Measurements from ENCODE around the gene EGFR. TPM values are rescaled to one million over a fixed set of nuclear protein-coding genes. Genes with fewer than 3 reads are reported as not detected.

Gene EGFR
- 89.1 and 114 TPM in 2 replicates for total RNA-seq (2012; rRNA removed)

DNA sequence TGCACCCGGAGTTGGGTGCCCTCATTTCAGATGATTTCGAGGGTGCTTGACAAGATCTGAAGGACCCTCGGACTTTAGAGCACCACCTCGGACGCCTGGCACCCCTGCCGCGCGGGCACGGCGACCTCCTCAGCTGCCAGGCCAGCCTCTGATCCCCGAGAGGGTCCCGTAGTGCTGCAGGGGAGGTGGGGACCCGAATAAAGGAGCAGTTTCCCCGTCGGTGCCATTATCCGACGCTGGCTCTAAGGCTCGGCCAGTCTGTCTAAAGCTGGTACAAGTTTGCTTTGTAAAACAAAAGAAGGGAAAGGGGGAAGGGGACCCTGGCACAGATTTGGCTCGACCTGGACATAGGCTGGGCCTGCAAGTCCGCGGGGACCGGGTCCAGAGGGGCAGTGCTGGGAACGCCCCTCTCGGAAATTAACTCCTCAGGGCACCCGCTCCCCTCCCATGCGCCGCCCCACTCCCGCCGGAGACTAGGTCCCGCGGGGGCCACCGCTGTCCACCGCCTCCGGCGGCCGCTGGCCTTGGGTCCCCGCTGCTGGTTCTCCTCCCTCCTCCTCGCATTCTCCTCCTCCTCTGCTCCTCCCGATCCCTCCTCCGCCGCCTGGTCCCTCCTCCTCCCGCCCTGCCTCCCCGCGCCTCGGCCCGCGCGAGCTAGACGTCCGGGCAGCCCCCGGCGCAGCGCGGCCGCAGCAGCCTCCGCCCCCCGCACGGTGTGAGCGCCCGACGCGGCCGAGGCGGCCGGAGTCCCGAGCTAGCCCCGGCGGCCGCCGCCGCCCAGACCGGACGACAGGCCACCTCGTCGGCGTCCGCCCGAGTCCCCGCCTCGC is at the start of gene EGFR:
Gene EGFR (plus strand): TSS at position 657 of the 830 bp plus-strand sequence. CDS start 261 bp downstream, outside the sequence.
- Histone ChIP-seq H3K4me2 (ENCODE audit: low read length) (peak within 1 kb of the TSS; percentile 89), H3K27me3 (ENCODE audit: control insufficient read depth, insufficient read depth, low read length) (no peaks in the 10 kb centered on the region), H3K9me3 (replicated peaks; ENCODE audit: low read length) (no peaks in the 10 kb centered on the region), H3K4me3 (ENCODE audit: low read length) (peak within 1 kb of the TSS; percentile 90), H3K9ac (ENCODE audit: low read depth, low read length) (peak within 1 kb of the TSS; percentile 96), H3K36me3 (ENCODE audit: insufficient read depth, low read length) (peaks cover 1% of the 10 kb centered on the region), H3K4me1 (ENCODE audit: control insufficient read depth, insufficient read depth, low read length) (peaks cover 38% of the 10 kb centered on the region)

DNA sequence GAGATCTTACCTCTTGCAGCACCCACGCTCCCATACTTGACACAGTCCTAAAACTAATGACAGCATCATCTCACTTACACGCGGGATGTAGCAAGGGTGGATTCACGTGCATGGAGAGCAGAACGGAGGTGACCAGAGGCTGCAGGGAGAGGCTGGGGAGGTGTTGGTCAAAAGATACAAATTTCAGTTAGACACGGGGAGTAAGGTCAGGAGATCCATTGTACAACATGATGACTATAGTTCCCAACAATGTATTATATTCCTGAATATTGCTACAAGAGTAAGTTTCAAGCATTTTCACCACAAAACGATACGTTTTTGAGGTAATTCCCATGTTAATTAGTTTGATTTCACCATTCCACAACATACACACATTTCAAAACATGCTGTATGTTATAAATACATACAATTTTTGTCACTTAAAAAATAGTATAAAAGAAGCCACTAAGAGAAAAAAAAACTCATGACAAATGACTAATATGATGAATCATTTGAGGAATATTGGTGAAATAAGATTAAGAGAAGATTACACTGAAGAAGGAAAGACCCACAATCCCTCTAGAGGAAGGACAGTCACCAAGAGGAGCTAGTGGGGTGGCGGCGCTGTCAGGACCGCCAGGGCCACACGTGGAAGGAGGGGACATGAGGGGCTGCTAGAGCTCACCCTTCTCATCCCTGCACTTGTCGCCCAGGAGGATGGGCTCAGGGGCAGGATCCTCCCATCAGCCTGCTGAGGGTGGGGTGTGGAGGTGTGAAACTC is 49.4 kb upstream of the EGFR start:
- H3K4me1 ChIP-seq (ENCODE audit: control insufficient read depth, insufficient read depth, low read length), result peaks cover 10% of the 10 kb centered on the region
- no peak overlapping the region for H3K9ac ChIP-seq (ENCODE audit: low read depth, low read length)
- no peaks in the 10 kb centered on the region for H3K36me3 ChIP-seq (ENCODE audit: insufficient read depth, low read length)
- H3K27me3 ChIP-seq (ENCODE audit: control insufficient read depth, insufficient read depth, low read length), result no peaks in the 10 kb centered on the region
- no peak overlapping the region for H3K4me3 ChIP-seq (ENCODE audit: low read length)
- no peaks in the 10 kb centered on the region for H3K9me3 ChIP-seq (replicated peaks; ENCODE audit: low read length)
- no peak overlapping the region for H3K4me2 ChIP-seq (ENCODE audit: low read length)

DNA sequence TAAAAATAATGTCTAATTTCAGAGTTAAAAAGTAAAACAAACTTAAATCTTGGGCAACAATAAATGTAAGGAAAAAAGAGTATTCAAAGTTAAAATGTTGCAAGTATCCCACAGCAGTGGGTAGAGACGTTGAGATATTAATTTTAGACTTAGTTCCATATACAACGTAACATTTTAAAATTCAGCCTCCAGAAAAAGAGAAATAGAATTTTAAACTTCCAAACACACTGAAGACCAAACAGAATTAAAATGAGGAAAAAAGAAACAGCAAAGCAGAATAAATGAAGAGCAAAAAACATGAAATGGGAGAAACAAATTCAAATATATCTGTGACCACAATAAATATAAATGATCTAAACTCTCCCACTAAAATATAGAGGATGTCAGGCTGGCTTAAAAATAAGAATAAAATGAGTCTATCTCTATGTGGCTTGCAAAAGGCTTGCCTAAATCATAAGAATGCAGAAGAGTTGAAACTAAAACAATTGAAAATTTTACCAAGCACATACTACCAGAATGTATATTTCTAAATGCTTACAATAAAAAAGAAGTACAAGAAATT is 46.0 kb upstream of the EGFR start:
- no peak overlapping the region for H3K4me3 ChIP-seq (ENCODE audit: low read length)
- no peaks in the 10 kb centered on the region for H3K9me3 ChIP-seq (replicated peaks; ENCODE audit: low read length)
- H3K36me3 ChIP-seq (ENCODE audit: insufficient read depth, low read length), result no peaks in the 10 kb centered on the region
- no peak overlapping the region for H3K9ac ChIP-seq (ENCODE audit: low read depth, low read length)
- no peak overlapping the region for H3K4me2 ChIP-seq (ENCODE audit: low read length)
- H3K4me1 ChIP-seq (ENCODE audit: control insufficient read depth, insufficient read depth, low read length), result peaks cover 8% of the 10 kb centered on the region
- H3K27me3 ChIP-seq (ENCODE audit: control insufficient read depth, insufficient read depth, low read length), result no peaks in the 10 kb centered on the region

DNA sequence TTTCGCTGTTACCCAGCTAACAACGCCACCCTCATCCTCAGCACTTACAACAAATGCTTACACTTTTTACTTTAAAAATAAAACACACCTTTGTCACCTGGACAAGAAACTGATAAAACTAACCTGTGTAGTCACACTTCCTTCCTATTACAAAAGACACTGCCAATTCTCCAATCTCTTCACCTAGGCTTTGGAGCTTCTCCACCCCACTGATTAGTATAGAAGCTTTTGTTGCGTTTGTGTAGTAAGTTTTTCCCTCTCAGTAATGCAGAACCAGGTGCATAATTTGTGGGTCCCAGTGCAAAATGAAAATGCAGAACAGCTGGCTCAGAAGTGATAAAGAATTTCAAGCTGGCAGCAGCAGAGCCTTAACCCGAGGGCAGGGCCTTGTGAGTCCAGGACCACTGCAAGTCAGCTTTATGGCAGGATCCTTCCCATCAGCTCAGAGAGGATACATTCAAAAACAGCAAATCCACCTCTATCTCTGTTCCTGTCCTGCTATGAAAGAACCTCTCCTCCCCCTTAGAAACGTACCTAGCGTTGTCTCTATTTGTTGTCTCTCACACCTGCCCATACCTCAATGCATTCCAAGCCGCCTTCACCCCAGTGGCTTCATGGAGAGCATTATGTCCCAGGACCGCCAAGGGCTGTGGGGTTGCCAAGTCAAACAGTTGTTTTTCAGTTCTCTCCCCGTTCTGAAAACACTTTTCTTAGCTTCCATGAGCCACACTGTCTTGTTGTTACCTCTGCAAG is 40.3 kb upstream of the EGFR start:
- Histone ChIP-seq H3K4me2 (ENCODE audit: low read length) (no peak overlapping the region), H3K9me3 (replicated peaks; ENCODE audit: low read length) (no peaks in the 10 kb centered on the region), H3K4me1 (ENCODE audit: control insufficient read depth, insufficient read depth, low read length) (no peaks in the 10 kb centered on the region), H3K9ac (ENCODE audit: low read depth, low read length) (no peak overlapping the region), H3K4me3 (ENCODE audit: low read length) (no peak overlapping the region), H3K36me3 (ENCODE audit: insufficient read depth, low read length) (no peaks in the 10 kb centered on the region), H3K27me3 (ENCODE audit: control insufficient read depth, insufficient read depth, low read length) (no peaks in the 10 kb centered on the region)

DNA sequence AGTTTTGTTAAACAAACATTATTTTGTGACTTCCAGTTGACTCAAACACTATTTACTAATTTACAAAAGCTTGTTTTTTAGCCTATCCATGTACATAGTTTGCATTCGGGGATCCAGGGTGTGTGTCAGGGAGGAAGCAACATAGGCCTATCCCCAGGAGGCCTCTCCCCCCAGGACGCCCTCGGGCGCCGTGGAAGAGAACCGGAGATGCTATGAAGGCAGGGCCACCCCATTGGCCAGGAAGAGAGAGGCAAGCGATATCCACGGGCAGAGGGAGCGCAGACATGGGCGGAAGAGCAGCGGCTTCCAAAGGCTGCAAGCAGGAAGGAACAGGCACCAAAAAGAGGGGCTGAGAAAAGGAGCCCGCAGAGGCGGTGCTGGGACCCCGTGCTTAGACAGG is 38.3 kb upstream of the EGFR start:
- H3K4me3 ChIP-seq (ENCODE audit: low read length), result no peak overlapping the region
- H3K4me1 ChIP-seq (ENCODE audit: control insufficient read depth, insufficient read depth, low read length), result peaks cover 7% of the 10 kb centered on the region

DNA sequence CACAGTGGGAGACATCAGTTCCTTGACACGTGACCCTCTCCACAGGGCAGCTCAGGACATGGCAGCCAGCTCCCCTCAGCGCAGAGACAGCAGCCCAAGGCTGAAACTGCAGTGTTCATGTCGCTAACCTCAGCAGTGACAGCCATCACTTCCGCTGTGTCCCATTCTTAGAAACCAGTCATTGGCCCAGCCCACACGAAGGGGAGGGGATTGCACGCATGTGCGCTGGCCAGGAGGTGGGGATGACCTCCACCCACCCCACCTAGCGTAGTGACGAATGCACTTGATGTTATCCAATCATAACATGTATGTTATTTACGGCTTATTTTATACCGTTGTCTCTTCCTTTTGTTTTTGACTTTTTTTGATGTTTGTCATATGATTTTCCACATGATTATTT is 36.9 kb upstream of the EGFR start:
- Histone ChIP-seq H3K4me3 (ENCODE audit: low read length) (no peak overlapping the region), H3K27me3 (ENCODE audit: control insufficient read depth, insufficient read depth, low read length) (no peaks in the 10 kb centered on the region)

More for the DNA sequence above, 38.3 kb upstream of the EGFR start:
- Histone ChIP-seq H3K36me3 (ENCODE audit: insufficient read depth, low read length) (no peaks in the 10 kb centered on the region), H3K27me3 (ENCODE audit: control insufficient read depth, insufficient read depth, low read length) (no peaks in the 10 kb centered on the region), H3K9me3 (replicated peaks; ENCODE audit: low read length) (no peaks in the 10 kb centered on the region), H3K9ac (ENCODE audit: low read depth, low read length) (no peak overlapping the region), H3K4me2 (ENCODE audit: low read length) (no peak overlapping the region)

DNA sequence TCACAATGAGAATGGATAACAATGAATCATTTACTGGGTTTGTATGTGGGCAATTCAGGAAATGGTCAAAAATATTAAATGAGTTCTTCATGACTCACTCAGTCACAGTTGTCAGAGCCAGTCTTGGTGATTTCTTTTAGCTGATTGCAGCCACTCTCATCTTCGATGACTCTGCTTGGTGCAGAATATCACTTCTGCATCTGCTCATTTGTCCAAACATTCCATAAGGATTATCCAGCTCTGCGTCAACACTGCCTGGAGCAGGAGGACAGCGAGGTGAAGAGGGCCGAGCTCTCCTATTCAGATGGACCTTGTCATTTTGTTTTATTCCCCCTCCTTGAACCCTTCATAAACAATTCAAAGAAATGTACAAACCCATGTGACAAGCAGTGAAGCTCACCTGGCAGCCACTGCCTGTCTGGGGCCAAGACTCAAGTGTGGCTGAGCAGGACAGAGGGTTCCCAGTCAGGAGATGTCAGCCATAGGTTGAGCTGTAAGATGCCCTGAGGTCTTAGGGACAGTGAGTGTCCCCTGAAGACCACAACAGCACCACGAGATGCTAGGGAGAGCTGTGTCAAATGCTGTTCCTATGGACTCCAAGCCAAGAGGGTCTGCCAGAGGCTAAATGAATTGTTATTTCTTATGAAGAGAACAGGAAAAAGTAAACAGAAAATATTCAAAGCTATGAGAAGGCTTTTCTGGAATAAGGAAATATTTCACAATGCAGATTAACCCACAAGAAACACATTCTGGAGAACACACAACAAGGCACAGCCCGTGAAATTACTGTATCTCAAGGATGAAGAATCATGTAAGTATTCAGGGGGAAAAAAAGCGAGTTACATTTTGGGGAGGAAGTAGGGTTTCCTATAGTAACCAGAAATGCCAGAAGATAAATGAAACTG is 33.1 kb upstream of the EGFR start:
- H3K9ac ChIP-seq (ENCODE audit: low read depth, low read length), result peak overlapping the region; percentile 77
- H3K9me3 ChIP-seq (replicated peaks; ENCODE audit: low read length), result no peaks in the 10 kb centered on the region
- peak overlapping the region; percentile 75 for H3K4me2 ChIP-seq (ENCODE audit: low read length)
- H3K27me3 ChIP-seq (ENCODE audit: control insufficient read depth, insufficient read depth, low read length), result no peaks in the 10 kb centered on the region
- H3K36me3 ChIP-seq (ENCODE audit: insufficient read depth, low read length), result no peaks in the 10 kb centered on the region
- H3K4me1 ChIP-seq (ENCODE audit: control insufficient read depth, insufficient read depth, low read length), result peaks cover 25% of the 10 kb centered on the region
- H3K4me3 ChIP-seq (ENCODE audit: low read length), result peak overlapping the region; percentile 57

More for the DNA sequence above, 36.9 kb upstream of the EGFR start:
- H3K9ac ChIP-seq (ENCODE audit: low read depth, low read length), result no peak overlapping the region
- no peaks in the 10 kb centered on the region for H3K36me3 ChIP-seq (ENCODE audit: insufficient read depth, low read length)
- H3K4me1 ChIP-seq (ENCODE audit: control insufficient read depth, insufficient read depth, low read length), result peaks cover 17% of the 10 kb centered on the region
- no peaks in the 10 kb centered on the region for H3K9me3 ChIP-seq (replicated peaks; ENCODE audit: low read length)
- H3K4me2 ChIP-seq (ENCODE audit: low read length), result no peak overlapping the region

DNA sequence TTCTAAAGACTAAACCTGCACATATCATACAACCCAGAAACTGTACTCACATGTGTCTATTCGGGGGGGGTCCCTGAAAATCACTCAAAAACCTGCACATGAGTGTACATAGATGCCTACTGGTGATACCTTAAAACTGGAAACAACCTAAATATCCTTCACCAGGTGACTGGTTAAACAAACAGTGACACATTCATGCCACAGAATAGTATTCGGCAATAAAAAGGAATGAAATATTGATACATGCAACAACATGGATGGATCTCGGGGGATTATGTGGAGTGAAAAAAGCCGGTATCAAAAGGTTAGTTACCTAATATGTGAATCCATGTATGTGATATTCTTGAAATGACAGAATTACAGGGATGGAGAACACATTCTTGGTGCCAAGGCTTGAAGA is 32.1 kb upstream of the EGFR start:
- Histone ChIP-seq H3K9ac (ENCODE audit: low read depth, low read length) (no peak overlapping the region), H3K9me3 (replicated peaks; ENCODE audit: low read length) (no peaks in the 10 kb centered on the region), H3K4me2 (ENCODE audit: low read length) (no peak overlapping the region), H3K4me3 (ENCODE audit: low read length) (no peak overlapping the region), H3K4me1 (ENCODE audit: control insufficient read depth, insufficient read depth, low read length) (peaks cover 25% of the 10 kb centered on the region), H3K27me3 (ENCODE audit: control insufficient read depth, insufficient read depth, low read length) (no peaks in the 10 kb centered on the region), H3K36me3 (ENCODE audit: insufficient read depth, low read length) (no peaks in the 10 kb centered on the region)

DNA sequence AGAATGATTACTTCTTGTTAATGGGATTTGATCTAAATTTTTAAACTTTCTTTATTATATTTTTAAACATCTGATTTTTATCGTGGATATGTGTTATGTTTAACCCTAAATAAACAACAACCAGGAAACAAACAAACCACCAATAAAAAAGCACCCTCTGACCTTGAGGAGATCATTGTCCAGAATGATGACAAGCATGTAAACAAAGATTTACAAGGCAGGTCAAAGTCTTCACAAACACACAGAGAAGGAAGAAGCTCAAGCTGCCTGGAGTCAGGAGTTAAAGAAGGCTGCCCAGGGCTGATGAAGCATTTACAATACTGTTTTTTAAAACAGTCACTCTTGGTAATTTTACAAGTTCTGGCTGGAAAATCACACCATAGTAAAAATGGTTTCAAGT is 31.0 kb upstream of the EGFR start:
- H3K4me1 ChIP-seq (ENCODE audit: control insufficient read depth, insufficient read depth, low read length), result peaks cover 25% of the 10 kb centered on the region
- H3K4me2 ChIP-seq (ENCODE audit: low read length), result no peak overlapping the region
- no peaks in the 10 kb centered on the region for H3K9me3 ChIP-seq (replicated peaks; ENCODE audit: low read length)
- H3K9ac ChIP-seq (ENCODE audit: low read depth, low read length), result no peak overlapping the region
- H3K36me3 ChIP-seq (ENCODE audit: insufficient read depth, low read length), result no peaks in the 10 kb centered on the region
- H3K4me3 ChIP-seq (ENCODE audit: low read length), result no peak overlapping the region
- H3K27me3 ChIP-seq (ENCODE audit: control insufficient read depth, insufficient read depth, low read length), result no peaks in the 10 kb centered on the region

DNA sequence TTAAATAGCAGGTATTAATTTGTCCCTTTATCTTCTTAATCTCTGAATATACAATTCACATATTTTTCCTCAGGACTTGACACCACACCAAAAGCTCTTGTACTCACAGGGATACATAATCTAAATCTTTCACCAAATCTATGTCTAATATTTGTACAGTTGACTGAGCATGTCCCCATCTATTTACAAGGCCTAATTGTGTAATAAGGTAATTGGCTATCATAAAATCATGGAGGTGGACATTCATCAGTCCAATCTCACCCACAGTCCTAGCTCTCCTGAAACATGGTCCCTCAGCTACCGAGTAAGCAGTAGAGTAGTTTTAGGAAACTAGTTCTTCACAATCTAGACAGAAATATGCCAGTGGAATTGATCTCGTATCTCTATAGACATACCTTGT is 30.3 kb upstream of the EGFR start:
- H3K9ac ChIP-seq (ENCODE audit: low read depth, low read length), result no peak overlapping the region

More for the DNA sequence above, 30.3 kb upstream of the EGFR start:
- no peaks in the 10 kb centered on the region for H3K36me3 ChIP-seq (ENCODE audit: insufficient read depth, low read length)
- H3K4me1 ChIP-seq (ENCODE audit: control insufficient read depth, insufficient read depth, low read length), result peaks cover 31% of the 10 kb centered on the region
- no peak overlapping the region for H3K4me3 ChIP-seq (ENCODE audit: low read length)
- no peaks in the 10 kb centered on the region for H3K27me3 ChIP-seq (ENCODE audit: control insufficient read depth, insufficient read depth, low read length)
- H3K9me3 ChIP-seq (replicated peaks; ENCODE audit: low read length), result no peaks in the 10 kb centered on the region
- H3K4me2 ChIP-seq (ENCODE audit: low read length), result no peak overlapping the region

Measured in skeletal muscle satellite cell (primary cell).